HG02852 (cell line): Measurements from ENCODE around the gene ESYT2.

ENCODE experiments used
- ATAC-seq: cut with Tn5 transposase; IDR thresholded peaks from one replicate; pipeline ENCODE4 v1.9.1; 2021; ENCODE audit warnings: mild to moderate bottlenecking, moderate library complexity; ENCODE audit not compliant: unreplicated experiment

Gene ESYT2

DNA sequence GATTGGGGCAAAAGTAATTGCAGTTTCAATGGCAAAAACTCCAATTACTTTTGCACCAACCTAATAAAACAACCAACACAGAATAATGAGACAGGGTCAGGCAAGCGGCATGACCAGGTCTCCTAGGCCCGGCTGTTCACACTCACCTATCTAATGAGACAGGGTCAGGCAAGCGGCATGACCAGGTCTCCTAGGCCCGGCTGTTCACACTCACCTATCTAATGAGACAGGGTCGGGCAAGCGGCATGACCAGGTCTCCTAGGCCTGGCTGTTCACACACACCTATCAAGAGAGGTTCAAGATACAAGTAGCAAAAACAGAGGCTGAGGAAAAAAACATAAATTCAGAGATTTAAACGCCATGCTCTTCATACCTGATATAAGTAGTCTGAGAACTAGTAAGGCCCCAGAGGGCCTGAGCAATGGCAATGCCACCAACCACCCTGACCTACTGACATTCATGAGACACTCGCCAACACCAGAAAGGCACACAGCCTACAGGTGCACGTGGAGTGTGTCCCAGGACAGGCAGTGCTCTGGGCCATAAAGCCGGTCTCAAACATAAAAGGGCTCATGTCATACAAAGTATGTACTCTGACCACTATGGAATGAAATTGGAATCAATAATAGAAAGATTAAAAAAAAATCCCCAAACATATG is 84.1 kb downstream of the ESYT2 start:
- no peak for ATAC-seq

DNA sequence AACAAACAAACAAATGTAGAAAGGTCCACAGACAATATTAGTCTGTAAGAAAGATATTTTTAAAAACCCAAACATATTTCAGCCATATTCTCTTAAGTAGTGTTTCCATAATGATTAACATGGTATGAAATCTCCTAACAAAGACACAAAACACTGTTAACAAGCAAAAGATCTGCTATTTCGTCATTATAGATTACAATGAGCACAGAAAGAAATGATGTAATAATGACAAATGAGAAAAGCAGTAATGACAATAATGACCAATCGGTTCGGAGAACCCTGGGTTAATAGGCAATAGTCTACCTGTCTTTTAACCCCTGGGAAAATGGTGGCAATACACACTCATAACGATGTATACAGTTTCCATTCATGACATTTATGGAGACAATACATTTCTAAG is 85.2 kb downstream of the ESYT2 start:
- no peak for ATAC-seq

DNA sequence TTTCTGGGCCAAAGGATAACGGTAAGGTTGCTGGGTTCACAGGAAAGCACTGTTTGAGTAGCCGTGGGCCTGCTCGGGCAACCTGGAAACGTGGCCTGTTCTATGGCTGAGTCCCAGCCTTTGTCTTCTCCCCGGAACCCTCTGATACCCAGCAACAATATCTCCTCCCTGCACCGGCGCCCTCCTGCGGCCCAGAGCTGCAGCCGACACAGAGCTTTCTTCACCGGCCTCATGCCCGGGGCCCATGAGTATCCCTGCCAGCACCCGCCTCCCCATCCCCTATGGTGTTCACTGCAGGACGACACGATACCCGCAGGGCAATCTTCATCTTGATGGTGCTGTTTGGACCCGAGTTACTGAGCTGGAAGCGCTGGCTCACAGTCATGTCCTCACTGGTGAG is 86.1 kb downstream of the ESYT2 start:
- no peak for ATAC-seq

DNA sequence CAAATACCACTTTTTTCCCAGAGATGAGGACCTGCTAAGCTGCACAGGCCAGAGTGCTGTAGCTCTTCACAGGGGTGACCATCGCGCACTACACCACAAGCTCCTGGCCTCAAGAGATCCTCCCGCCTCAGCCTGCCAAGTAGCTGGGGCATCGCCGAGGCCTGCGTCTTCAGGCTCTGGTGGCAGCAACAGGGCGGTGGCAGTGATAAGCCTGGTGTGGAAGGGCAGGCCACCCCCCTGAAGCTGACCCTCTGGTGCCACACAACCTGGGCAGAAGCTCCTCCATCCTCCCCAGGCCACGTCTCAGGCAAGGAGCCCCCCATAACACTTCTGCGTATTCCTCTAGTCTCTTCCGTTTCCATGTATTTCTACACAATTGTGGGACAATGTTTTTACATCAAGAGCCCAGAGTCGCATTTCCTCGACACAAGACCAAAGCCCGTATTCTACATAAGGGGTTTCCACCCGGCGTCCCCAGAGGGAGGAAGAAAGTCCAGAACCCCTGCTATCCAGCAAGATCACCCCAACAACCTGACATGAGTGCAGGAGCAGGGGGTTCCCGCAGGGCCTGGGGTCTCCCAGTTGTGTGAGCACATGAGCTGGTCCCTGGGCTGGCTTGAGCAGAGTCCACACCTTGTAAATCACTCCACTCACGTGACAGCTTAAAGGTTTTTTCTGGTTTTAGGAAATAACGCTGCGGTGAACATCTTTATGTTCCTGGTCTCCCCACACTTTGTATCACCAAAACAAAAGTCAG is 87.1 kb downstream of the ESYT2 start:
- no peak for ATAC-seq

DNA sequence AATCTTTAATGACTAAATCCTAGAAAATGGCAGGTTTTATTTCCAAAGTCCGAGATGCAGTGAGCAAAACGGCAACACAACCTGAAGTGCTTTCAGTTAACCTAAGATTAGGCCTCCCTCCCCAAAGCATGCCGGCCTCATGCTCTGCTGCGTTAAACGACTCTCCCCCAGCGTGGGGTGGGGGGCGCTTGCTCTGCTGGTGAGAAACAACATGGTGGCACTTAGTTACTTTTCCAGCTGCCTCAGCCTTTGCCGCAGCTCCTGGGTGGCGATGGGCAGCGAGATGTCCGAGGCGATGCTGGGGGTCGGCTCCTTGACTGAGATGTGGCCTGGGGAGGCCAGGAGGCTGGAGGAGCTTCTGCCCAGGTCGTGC is 88.0 kb downstream of the ESYT2 start:
- ATAC-seq = no peak

DNA sequence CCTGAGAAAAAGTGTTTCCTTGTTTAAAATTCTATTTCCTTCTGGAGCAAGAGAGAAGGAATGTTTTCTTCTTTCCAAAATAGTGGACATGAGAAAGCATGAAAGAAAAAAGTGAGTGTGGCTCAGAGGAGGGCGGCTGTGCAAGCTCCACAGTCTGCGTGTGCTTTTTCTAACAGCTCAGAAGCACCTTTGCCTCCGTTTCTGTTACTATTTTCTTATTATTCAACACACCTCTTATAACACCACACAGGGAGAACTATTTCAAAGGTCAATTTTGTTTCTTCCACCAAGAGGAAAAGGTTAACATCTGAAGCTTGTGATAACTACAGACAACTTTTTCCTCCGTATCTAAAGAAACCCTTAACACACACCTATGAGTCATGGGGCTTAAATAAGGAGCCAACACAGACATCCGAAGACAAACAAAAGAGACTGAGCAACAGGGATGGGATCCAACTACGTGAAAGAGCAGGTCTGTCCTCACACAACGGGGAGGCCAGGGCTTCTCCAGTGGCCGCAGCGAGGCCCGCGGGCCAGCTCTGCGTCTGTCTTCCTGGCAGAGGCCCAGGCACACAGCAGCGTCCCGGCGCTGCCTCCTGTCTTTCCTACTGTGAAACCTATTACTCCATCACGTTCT is 88.5 kb downstream of the ESYT2 start:
- no peak for ATAC-seq

DNA sequence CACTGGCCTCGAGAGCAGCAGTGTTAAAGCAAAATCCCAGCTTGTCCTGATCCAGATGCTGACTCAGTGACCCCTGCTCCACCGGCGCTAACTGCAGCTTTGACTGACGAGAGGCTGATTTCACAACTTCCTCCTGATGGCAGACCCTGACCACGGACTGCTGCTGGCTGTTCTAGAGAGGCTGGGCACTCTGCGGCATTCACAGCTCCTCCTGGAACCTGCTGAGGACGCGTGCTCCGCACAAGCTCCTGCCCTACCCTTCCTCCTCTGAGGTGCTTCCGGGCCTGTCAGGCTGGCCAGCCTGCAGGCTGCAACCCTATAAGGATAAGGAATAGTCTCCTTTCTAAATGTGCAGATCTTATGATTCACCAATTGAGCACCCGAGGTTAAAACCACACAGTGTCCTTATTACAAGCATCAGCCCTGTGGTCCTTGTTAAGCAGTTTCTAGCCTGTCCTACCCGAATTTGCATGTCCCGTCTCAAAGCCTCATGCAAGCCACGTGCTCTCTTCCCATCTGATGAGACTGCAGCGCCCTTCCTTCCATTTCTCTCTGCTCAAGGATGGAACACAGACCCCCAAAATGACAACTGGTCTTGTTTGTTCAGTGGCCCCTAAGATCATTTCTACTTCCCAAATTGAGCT is 89.2 kb downstream of the ESYT2 start:
- ATAC-seq = no peak

DNA sequence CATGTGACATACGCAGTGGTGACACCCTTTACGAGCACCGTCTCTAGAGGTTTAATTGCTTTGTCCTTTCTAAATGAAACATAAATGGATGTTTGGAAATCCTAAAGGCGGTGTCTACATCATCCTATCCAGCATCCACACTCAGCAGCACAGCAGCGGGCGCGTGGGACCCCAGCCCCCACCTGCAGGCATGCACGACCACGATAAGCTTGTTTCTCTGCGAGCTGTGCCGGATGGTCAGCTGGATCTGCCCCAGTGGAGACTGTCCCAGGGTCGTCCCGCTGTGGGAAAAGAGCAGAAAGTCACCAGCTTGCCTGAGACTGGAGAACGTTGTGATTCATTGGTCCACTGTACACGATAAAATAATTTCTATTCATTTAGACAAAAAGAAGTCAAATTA is 90.5 kb downstream of the ESYT2 start:
- ATAC-seq = no peak

DNA sequence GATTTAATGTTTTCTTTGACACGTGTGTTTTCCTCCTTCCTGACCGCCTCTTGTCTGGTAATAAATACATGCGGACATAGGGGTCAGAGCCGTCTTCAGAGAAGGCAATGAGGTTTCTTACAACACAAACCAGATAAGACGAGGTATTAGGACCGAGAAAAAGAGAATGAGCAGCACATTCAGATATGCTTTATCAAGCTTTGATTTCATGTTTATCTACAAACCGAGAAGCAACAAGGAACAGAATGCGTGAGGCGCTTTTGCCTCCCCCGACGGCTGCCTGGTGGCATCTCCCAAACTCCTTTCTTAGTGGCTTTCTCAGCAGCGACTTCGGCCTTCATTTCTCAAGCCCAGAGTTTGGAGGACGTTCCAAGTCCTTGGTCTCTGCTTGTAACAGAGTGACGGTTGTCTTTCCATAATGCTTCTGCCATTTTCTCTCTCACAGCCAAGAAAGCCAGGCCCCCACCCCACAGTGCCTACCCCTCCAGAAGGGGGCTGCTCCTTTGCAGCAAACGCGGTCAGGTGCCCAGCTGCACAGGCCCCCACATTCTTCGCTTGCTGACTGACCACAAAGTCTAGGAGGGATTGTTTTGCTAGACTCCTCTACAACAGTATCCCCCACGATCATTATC is 92.1 kb downstream of the ESYT2 start:
- no peak for ATAC-seq

DNA sequence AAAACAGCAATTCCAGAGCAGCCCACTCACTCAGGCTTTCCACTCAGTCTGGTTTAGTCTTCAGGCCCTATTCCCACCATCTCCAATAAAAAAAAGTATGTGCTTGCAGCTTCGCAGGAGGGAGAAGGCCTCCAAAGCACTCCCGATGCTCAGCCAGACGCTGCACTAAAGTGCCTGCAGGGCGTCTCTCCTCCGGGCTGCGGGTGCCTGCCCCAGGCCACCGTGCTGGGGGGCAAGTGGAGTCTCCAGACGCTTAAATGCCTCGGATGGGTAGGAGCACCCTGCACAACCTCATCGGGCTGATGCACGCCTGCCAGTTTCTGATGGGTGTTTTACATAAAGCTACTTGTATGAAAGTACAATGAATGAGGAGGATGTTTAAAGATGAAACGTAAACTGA is 93.4 kb downstream of the ESYT2 start:
- no peak for ATAC-seq

DNA sequence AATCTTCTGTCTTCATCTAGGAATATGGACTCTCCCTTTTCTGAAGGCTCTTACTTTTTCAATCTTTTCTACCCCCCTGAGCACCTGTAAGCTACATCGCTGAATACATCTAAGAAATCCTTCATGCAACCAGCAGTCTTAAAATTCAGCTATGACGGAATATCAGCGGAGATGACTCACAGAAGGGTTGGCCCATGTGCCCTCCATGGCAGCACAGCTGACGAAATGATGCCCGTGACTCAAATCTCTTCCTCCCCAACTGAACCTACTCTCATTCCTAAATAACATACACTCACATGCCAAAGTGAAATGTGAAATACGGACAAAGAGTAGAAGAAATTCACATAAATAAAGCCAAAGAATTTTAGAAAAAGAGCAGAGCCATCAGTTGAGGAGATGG is 94.4 kb downstream of the ESYT2 start:
- ATAC-seq = no peak

DNA sequence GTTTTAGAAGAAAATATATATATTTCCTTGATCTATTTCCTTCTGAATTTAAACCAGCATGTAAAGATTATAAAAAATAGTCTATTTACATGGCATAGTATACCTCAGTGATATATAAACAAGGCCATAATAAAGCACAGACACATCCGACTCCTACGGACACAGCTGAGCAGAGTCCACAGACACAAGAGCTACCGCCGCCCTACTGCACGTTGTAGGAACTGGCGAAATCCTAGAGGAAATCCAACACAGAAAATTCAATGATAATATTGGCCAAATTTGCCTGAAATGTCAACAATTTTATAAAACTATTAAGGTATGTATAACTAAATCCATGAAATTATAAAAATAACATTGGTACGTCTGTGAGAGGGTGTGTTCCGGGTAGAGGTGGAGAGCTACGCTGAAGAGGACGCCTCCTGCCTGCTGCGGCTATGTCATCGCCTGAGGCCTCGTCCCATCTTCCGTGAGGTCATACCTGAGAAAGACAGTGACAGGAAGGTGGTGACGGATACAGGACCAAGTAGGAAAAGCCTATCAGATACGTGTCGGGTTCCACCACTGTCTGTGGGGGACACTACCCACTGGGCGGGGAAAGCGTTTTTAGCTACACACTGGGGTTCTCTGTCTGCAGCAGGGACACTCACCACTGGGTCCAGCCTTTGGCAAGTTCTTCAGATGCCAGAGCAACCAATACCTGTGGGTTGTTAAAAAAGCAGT is 95.4 kb downstream of the ESYT2 start:
- ATAC-seq = no peak

DNA sequence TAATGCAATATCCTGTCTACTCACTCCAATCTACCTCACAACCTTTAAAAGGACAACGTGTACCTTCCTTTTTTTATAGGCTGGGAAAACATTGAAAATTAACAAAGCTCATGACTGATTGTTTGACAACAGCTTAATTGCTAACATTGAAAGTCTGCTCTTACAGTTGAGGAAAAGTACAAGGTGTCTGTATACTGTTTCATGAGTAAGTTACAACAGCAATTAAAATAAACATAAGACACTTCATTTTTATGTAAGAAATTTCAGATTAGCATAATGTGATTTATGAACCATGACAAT is 96.1 kb downstream of the ESYT2 start:
- no peak for ATAC-seq

DNA sequence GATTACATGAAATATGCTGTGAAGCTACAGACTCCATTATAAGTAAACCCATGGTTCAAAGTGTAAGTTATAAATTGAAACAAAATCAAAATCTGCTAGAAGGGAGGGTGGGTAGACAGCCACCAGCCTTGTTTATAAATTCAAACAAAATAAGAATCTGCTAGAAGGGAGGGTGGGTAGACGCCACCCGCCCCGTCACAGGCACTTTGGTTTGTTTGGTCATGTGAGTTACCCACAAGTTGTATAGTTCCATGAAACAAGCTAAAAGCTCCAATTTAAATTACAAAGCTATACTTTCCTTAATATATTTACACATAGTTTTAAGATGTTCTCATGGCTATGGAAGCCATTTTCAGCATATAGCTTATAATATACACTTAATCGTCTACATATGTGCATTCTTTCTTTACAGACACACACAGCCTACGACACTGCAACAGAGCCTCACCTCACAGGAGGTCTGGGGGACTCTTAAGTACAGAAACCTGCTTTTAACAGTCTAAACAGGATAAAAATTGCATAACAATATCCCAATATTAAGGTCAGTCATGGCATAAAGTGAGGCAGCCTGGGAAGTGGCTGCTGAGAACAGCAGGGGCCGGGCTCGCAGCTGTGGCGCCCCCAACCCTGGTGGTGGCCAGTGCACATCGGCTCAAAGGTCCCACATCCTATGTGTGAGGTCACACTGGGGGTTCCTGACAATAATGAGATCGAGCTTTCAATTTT is 96.7 kb downstream of the ESYT2 start:
- ATAC-seq = no peak

DNA sequence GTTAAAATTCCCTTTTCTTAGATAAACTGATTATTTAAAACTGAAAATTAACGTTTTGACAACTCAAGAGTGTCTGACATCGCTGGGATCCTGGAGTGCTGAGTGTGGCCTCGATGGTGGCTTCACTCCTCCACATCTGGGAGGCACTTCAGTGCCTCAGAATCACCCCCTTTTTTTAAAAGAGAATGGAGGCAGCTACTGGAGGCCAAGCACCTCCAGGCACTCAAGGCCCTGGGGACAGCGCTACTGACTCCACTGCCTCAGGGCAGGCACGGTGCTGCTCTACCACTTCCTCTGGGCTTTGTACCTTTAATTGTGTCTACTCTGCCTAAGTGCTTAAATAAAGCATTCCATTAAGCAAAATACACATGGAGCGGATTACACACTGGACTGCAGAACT is 97.5 kb downstream of the ESYT2 start:
- ATAC-seq = no peak

DNA sequence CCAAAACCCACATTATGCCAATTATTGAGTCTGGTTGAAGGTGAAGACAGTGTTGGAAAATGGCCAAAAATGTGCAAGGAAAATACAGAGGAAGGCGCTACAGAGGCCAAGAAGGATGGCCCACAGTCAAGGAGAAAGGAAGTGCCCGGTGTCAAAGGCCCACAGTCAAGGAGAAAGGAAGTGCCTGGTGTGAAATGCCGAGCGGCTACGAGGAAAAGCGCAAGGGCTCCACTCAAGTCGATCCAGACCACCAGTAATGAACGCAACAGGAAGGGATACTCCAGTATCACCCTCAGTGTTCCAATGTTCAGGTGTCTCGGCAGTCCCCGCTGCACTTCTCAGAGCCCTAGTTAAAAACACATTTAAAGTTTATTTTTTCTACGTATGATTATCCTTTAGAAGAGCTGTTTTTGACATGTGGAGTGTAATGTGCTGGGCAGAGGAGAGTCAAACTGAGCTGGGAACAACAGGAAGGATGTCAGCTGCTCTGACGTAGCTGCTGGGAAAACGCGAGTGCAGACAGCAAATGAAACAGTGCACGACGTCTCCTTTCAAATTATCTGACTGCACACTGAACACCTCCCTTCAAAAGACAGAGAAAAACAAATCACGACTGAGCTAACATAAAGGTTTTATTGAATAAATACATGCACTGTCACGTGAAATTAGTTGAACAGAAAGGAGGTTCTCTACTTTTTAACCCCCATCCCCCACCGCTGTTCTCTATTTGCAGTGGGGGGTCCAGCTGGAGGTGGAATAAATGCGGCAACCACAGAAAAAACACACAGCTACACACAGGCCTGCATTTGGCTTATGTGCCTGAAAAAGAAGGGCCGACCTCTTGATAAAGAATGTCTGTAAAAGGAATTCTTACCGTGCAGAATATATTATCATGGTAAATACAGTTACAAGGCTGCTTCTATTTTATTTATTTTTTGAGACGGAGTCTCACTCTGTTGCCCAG is 98.6 kb downstream of the ESYT2 start:
- no peak for ATAC-seq

DNA sequence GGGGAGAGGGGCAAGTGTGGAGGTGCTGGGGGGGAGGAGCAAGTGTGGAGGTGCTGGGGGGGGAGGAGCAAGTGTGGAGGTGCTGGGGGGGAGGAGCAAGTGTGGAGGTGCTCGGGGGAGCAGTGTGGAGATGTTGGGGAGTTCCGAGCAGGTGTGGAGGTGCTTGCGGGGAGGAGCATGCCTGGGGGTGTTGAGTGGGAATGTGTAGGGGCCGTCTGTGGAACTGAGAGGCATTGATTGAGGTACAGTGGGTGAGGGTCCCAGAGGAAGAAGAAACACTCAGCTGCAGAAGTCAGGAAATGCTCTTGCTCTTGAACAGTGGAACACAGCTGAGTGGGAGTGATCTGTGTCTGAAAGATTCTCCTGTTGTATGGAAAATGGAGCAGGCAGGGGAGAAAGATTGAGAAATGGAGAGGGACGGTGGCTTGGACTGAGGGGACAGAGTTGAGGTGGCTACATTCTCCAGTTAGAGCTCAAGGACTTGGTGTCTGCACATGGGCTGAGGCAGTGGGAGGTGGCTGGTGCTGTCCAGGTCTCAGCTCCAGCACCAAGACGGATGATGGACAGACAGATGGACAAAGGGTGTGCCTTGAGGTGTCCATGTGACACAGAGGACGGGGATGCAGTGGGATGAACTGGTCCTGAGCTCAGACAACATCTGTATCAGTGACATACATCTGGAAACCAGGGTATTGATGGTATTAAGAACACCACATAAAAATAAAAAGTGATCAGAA is 99.5 kb downstream of the ESYT2 start:
- ATAC-seq = no peak

DNA sequence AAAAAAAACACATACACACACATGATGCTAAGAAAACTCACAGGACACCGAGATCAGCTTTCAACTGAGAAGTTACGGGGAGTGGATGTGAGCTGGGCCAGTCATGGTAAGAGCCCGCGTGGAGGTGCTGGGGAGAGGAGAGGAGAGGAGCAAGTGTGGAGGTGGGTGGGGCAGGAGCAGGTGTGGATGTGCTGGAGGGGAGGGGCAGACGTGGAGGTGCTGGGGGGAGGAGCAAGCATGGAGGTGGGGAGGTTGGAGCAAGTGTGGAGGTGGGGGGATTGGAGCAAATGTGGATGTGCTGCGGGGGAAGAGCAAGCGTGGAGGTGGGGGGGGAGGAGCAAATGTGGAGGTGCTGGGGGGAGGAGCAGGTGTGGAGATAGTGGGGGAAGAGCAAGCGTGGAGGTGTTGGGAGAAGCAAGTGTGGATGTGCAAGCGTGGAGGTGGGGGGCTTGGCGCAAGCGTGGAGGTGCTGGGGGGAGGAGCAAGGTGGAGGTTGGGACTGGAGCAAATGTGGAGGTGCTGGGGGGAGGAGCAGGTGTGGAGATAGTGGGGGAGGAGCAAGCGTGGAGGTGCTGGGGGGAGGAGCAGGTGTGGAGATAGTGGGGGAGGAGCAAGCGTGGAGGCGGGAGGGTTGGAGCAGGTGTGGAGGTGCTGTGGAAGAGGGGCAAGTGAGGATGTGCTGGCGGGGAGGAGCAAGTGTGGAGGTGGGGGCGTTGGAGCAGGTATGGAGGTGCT is 100.2 kb downstream of the ESYT2 start:
- no peak for ATAC-seq
